Renal pelvis (tissue), 12 donors: ENCODE results near the gene KCNA5. TPM values are rescaled to one million over a fixed set of nuclear protein-coding genes. Genes with fewer than 3 reads are reported as not detected.

Source experiments
- DNase-seq: peaks from one replicate; pipeline ENCODE4 v3.0.0-alpha.2; 2013
- long read RNA-seq, 16 experiments: transcript quantifications; one replicate each; lab custom pipeline, GENCODE V29; 2026
- polyA plus RNA-seq, 3 donors: library from polyadenylated mRNA; unstranded; fragments of 120-200 nt; gene quantifications; one replicate each; pipeline ENCODE4 v1.2.1, GENCODE V29; 2013; ENCODE audit not compliant: insufficient read length in 3 of 3

KCNA5 gene
- 1 to 10 TPM; 1.6 to 2.4 (median 1.7) TPM for polyA plus RNA-seq
- long read RNA-seq, donor 1, transcript KCNA5-201 (1 exons, 2,800 nt) = major isoform, 5 of 5 reads
- long read RNA-seq, donor 1, partial matches to known transcripts = 0 of 5 reads
- long read RNA-seq, donor 1, other reads (novel, unspliced or antisense) = 0 of 5 reads
- long read RNA-seq, donor 2, transcript KCNA5-201 (1 exons, 2,800 nt) = major isoform, 5 of 5 reads
- long read RNA-seq, donor 2, partial matches to known transcripts = 0 of 5 reads
- long read RNA-seq, donor 2, other reads (novel, unspliced or antisense) = 0 of 5 reads
- long read RNA-seq, donor 3, partial matches to known transcripts = 0 of 3 reads
- long read RNA-seq, donor 3, other reads (novel, unspliced or antisense) = 0 of 3 reads
- long read RNA-seq, donor 4, transcript KCNA5-201 (1 exons, 2,800 nt) = major isoform, 5 of 5 reads
- long read RNA-seq, donor 4, partial matches to known transcripts = 0 of 5 reads
- long read RNA-seq, donor 4, other reads (novel, unspliced or antisense) = 0 of 5 reads
- long read RNA-seq, donor 5 = 0 reads
- long read RNA-seq, donor 6 = 0 reads
- long read RNA-seq, donor 7, partial matches to known transcripts = 0 of 2 reads
- long read RNA-seq, donor 7, other reads (novel, unspliced or antisense) = 0 of 2 reads
- long read RNA-seq, donor 8 = 0 reads
- long read RNA-seq, donor 9, transcript KCNA5-201 (1 exons, 2,800 nt) = major isoform, 7 of 7 reads
- long read RNA-seq, donor 9, partial matches to known transcripts = 0 of 7 reads
- long read RNA-seq, donor 9, other reads (novel, unspliced or antisense) = 0 of 7 reads
- long read RNA-seq, donor 10, partial matches to known transcripts = 0 of 4 reads
- long read RNA-seq, donor 10, other reads (novel, unspliced or antisense) = 0 of 4 reads
- long read RNA-seq, donor 11, partial matches to known transcripts = 0 of 1 reads
- long read RNA-seq, donor 11, other reads (novel, unspliced or antisense) = 0 of 1 reads
- long read RNA-seq, donor 12, partial matches to known transcripts = 0 of 3 reads
- long read RNA-seq, donor 12, other reads (novel, unspliced or antisense) = 0 of 3 reads
- long read RNA-seq, donor 13, partial matches to known transcripts = 0 of 2 reads
- long read RNA-seq, donor 13, other reads (novel, unspliced or antisense) = 0 of 2 reads
- long read RNA-seq, donor 14 = 0 reads
- long read RNA-seq, donor 15, partial matches to known transcripts = 0 of 1 reads
- long read RNA-seq, donor 15, other reads (novel, unspliced or antisense) = 0 of 1 reads
- long read RNA-seq, donor 16, partial matches to known transcripts = 0 of 4 reads
- long read RNA-seq, donor 16, other reads (novel, unspliced or antisense) = 0 of 4 reads

DNA sequence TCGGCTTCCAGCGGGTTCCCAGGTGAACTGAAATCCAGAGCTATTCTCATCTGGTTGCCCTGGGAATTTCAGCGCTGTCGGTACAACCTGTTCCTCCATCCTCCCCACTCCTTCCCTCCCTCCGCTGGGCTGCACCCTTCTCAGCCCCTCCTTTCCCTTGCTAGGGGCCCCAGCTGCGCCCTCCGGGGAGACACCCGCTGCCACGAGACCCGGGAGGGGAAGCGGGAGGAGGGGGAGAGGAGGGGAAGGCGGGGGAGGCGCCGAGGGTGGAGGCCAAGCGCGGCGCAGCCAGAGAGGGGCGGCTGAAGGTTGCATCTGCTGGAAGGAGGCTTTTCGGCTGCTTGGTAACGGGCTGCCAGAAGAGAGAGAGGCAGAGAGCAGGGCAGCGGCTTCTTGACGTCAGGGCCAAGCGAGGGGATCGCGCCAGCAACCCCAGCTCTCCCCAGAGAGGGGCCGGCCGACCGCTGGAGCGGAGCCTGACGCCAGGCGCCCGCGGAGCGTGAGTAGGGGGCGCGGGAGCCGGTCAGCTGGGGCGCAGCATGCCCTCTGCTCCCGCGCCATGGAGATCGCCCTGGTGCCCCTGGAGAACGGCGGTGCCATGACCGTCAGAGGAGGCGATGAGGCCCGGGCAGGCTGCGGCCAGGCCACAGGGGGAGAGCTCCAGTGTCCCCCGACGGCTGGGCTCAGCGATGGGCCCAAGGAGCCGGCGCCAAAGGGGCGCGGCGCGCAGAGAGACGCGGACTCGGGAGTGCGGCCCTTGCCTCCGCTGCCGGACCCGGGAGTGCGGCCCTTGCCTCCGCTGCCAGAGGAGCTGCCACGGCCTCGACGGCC is at the start of gene KCNA5:
KCNA5 (plus strand) TSS at position 291 of the 831 bp plus-strand sequence; CDS start at position 560, 269 bp downstream.
- peak; percentile 64 for DNase-seq

GRCh38 chr12:4994622-4995021 is 49.1 kb upstream of the KCNA5 start:
- DNase-seq = no peak

- no peak for DNase-seq
Observed at GRCh38 chr12:4996714-4997113, 47.0 kb upstream of the KCNA5 start.

- DNase-seq = no peak
Observed at GRCh38 chr12:4997939-4998338, 45.7 kb upstream of the KCNA5 start.

DNA sequence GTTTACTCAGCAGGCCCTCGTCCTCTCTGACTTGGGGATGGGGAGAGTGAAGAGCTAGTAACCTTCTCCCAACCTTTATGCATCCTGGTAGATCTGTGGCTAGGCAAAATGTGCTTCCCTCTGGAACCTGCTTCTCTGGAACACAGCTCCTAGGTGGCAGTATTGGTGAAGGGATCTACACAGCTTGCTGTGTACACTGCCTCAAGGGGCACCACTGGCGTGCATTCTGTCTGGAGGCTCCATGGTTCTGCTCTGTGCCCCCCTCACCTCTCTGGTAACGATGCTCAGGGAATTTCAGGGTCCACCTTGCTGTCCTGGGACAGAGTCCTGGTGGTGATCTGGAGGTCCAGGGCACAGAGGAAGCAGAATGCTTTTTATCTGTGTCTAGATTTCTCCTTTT is 43.5 kb upstream of the KCNA5 start:
- no peak for DNase-seq

DNA sequence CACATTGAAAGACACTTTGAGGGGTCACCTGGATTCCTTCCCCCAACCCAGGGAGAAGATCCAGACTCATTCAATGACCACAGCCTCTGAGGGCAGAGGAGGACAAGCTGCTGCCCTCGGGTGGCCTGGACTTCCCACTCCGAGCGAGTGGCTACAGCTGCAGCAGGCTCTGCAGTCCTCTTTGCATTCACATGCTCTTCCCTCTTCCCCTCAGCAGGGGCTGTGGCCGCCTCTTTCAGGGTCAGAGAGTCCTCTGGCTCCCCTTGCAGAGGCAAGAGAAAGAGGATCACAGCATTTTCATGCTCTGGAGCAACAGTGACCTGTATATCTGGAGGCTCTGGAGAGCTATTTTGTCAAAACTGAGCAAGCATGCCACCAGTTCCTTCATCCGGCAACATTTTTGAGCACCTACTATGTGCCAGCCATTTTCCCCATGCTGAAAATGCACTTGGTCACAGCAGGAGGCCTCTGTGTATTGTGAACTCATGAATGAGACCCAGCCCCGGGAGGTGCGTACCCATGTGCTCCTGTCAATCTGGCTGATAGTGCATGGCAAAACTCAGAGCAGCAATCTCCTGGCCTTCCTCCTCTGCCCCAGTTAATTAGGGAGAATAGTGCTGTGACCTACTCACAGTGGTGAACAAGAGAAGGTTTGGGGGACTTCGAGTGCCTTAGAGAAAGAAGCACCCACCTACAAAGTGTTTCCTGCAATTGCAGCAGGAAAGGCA is 42.9 kb upstream of the KCNA5 start:
- DNase-seq = no peak

DNA sequence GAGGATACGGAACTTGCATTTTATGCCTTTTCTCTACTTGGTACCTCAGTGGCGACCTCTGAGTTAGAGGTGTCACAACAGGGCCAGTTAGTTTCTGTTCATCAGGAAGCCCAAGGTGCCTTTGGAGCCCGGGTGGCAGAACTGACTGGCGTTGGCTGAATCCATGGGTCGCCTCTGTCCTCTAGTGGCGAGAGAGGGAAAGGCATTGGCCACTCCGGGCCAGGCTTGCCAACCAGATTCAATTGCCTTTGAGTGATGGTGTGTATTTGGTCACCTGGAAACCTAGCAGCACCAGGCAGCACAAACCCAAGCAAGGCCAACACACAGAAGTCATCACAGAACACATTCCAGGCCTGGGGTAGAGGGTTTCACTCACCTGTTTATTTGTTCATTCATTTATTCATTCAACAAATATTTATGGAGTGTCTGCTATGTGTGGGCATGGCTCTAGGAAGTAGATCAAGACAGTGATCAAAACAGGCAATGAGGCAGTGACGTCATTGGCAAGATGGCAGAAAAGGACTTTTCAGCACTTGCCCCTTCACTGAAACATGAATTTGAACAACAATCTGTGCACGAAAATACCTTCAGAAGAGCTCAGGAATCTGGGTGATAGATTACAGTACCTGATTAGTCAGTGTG is 40.5 kb upstream of the KCNA5 start:
- peak; percentile 49 for DNase-seq

- DNase-seq = no peak
Observed at GRCh38 chr12:5008661-5009060, 35.0 kb upstream of the KCNA5 start.

DNA sequence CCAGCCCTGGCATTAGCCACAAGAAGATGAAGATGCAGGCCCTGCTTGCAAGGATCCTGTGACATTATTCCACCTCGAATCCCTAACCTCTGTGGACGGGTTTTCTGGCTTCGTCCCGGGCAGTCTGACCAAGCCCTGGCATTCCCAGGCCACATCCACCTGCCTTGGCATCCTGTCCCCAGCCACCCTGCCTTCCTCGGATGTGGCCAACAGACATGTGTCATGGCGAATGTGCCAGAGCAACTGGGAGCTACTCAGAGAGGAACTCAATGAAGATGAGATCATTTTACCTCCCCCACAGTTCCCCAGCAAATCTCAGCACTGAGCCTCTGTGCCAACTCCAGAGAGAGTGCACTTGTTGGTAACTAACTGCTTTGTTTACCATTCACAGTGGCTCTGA is 33.5 kb upstream of the KCNA5 start:
- no peak for DNase-seq

DNA sequence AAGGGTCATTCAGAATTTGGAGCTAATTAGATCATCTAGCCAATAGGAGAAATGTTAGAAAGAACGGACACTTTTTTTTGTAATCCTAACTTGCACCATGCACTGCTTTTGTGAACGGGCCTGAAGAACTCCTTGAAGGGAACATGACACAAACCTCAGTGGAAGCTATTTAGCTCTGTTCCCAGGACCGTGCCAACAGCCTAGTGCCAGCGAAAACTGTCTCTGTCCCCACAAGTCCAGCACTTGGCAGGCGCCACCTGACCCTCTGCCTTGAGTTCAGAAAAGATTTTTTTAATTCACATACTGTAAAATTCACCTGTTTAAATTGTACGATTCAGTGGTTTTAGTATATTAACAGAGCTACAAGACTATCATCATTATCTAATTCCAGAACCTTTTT is 31.3 kb upstream of the KCNA5 start:
- DNase-seq = no peak

DNA sequence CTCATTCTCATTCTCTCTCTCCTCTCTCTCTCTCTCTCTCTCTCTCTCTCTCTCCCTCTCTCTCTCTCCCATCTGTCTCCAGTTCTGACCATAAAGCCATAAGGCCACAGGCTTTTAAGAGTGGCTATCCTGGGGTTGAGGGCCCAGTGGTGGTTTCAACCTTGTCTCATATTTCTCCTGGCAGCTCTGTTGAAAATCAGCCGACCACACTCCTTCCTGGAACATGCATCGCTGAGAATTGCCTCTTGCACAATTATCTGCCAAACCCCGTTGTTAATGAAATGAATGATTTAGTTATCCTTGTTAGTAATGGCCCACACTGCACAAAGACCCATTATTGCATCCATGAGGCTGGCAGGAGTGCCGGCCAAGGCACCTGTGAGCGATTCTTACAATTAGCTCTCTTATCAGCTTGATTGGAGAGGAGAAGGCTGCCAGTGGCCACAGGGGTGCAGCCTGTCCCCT is 30.4 kb upstream of the KCNA5 start:
- DNase-seq = no peak

DNA sequence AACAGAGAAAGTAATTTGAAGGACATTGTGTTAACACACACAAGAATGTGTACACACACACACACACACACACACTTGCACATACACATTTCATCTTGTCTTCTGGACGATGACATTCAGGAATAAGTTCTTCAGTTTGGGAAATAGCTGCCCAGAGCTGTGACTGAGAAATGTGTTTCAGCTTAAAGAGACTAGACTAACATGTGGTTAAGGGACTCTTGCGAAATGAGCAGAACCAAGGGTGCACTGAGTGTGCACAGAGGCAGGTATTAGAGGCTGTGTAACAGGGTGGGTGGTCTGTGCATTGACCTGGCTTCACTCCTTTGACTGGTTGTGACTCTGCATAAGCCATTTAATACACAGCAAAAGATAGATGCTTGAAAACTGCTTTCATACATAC is 29.4 kb upstream of the KCNA5 start:
- no peak for DNase-seq

DNA sequence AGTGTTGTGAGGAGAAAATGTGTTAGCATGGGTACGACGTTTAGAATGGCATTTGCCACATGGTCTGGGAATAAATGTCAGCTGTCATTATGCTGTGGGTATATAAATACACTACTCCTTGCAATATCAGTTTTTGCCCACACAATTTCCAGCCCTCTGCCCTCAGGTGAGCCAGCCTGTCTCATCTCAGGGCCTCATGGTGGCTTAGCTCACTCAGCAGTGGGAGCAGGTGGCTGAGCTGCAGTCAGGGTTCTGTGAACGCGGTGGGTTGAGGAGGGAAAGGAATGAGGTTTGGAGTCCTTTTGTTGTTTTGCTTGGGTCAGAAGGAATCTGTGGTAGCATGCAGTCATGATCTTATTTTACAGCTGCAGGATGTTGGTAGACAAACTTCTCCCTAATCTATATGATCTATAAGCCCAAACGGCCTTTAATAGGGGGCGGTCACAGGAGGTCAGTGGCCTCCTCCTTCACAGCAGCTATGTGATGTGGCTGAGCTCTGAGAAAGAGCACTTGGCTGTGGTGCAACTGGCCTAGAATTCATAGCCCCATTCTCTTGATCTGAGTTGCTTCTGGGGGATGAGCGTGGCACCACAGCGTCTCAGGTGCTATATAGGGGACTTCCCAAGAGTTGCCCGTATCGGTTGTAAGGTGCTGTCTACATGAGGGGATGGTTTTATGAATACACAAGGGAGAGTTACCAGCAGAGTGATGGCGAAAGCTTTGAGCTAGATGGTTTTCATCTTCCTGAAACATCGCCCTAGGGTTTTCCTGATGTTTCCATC is 27.8 kb upstream of the KCNA5 start:
- DNase-seq = no peak

DNA sequence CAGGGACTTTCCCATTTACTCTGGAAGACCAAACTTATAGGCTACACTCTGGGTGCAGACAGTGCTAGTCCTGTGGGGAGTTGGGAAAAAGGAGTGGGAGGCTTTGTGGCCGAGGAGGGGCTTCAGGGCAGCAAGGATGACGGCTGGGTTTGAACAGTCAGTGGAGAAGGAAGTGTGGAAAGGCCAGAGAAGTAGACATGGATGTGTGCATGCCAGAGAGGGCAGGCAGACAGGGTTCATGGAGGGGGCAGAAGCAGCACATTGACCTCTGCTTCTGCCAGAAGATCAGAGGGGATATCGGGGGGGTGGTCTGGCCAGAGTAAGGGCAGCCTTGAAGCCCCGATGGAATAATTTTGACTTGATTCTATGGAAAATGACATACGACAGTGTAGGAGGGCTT is 27.2 kb upstream of the KCNA5 start:
- DNase-seq = no peak

DNA sequence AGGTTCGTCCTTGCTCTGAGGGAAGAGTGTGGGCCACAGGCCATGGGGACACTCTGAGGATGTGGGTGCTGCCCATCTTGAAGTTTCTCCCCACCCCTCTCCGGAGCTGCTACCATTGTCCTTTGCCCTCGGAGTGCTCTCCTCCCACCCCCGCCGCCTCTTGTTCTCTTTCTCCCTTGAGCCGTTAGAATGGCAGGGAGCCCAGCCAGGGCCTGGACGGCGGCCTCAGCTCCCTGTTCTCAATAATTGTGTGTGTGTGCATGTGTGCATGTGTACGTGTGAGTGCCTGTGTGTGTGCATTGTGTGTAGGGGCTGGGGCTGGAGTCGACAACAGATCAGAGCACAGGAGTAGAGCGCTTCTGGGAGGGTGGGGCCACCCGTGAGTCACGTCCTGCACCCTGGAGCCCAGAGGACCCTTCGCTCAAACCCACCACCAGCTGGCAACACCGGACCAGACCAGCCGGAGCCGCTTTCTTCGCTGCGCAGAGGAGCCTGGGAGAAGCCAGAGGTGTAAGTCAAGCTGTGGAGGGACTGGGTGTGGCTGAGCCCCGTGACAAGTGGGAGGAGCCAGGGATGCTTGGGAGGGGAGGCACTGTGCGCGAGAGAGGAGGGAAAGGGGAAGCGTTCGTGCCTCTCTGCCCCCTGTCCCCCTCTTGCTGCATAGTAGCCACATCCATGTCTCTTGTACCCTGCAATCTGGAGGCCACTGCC is 25.9 kb upstream of the KCNA5 start:
- DNase-seq = no peak

- no peak for DNase-seq
Observed at GRCh38 chr12:5018677-5019076, 25.0 kb upstream of the KCNA5 start.

DNA sequence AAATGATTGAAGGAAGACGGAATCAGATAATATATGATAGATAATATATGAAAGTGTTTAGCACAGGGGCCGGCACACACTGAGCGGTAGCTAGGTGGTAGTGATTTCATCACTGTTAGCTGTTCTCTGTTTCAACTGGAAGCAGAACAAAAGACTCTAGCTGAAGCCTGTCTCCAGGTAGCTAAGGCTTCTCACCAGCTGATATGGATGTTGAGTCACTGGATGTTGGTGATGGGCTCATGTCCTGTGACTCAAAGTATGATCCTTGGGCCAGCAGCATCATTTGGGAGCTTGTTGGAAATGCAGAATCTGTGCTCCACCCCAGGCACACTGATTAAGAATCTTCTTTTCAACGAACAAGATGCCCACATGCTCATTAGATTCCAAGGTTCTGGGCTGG is 21.7 kb upstream of the KCNA5 start:
- no peak for DNase-seq

- peak; percentile 41 for DNase-seq
Observed at GRCh38 chr12:5022465-5023061, 21.1 kb upstream of the KCNA5 start.
